Sciatic nerve (tissue), 2 donors: ENCODE data around the gene CELA2B. TPM values are rescaled to one million over a fixed set of nuclear protein-coding genes. Genes with fewer than 3 reads are reported as not detected.
"Not testable (repeated sequence)": the region's sequence is repeated elsewhere in the genome, so short reads cannot be mapped to it uniquely, and the experiment has no call there.

Source experiments
- ATAC-seq: fragments of 200-7000 bp; cut with Tn5 transposase; one replicate; pipeline ENCODE4 v1.9.1; 2020; ENCODE audit warnings: mild to moderate bottlenecking, moderate library complexity
- DNase-seq: peaks from one replicate; pipeline ENCODE4 v3.0.0-alpha.2; 2020; ENCODE audit warnings: low spot score
- intact Hi-C: fragments of 100-400 bp; cut with DNase I; formaldehyde crosslinking; loops from one replicate; pipeline ENCODE4 v1.14.2; 2022
- total RNA-seq: library from RNA; stranded (reverse); fragmentation: NEBNext Ultra II Directional; extraction: Animal tissue kit (Norgen Biotek cat#: 25700); gene quantifications from one replicate; pipeline ENCODE4 v1.2.1, GENCODE V29; 2021
- donor health status: DM: no; HTN: no; CAD: no.
- donor health status: DM: no; HTN: no; CAD: no.

Gene CELA2B
- total RNA-seq, 1 donor from 2014 or later, result not detected

- DNase-seq, intact Hi-C loops, ATAC-seq: not testable (repeated sequence)
Measured at GRCh38 chr1:15463064-15463800, 12.7 kb upstream of the CELA2B start.

- intact Hi-C loops, ATAC-seq: not testable (repeated sequence)
Measured at GRCh38 chr1:15463926-15464322, 12.0 kb upstream of the CELA2B start.

GRCh38 chr1:15465674-15466073 is 10.2 kb upstream of the CELA2B start:
- no peak for ATAC-seq
- intact Hi-C loops, result no loop called here
- DNase-seq, result no peak

More at GRCh38 chr1:15463926-15464322, 12.0 kb upstream of the CELA2B start:
- DNase-seq, result not testable (repeated sequence)

GRCh38 chr1:15466955-15467625 is 8.8 kb upstream of the CELA2B start:
- DNase-seq, intact Hi-C loops, ATAC-seq: not testable (repeated sequence)

- DNase-seq (no peak), ATAC-seq (no peak)
Measured at GRCh38 chr1:15468145-15468544, 7.8 kb upstream of the CELA2B start.

GRCh38 chr1:15469361-15469760 is 6.5 kb upstream of the CELA2B start:
- no peak for ATAC-seq
- intact Hi-C loops, result no loop called here
- DNase-seq, result no peak

More at GRCh38 chr1:15468145-15468544, 7.8 kb upstream of the CELA2B start:
- intact Hi-C loops, result no loop called here

GRCh38 chr1:15469821-15470448 is 6.0 kb upstream of the CELA2B start:
- DNase-seq, ATAC-seq, intact Hi-C loops: not testable (repeated sequence)

GRCh38 chr1:15471067-15471466 is 4.8 kb upstream of the CELA2B start:
- intact Hi-C loops, DNase-seq, ATAC-seq: not testable (repeated sequence)

GRCh38 chr1:15471723-15472122 is 4.2 kb upstream of the CELA2B start:
- DNase-seq, ATAC-seq, intact Hi-C loops: not testable (repeated sequence)

- DNase-seq (no peak), ATAC-seq (no peak)
- intact Hi-C loops, result no loop called here
Measured at GRCh38 chr1:15472587-15472986, 3.3 kb upstream of the CELA2B start.

- intact Hi-C loops, result no loop called here
- ATAC-seq (no peak), DNase-seq (no peak)
Measured at GRCh38 chr1:15476927-15477326, 1.0 kb downstream of the CELA2B start.

GRCh38 chr1:15477646-15478212 is 1.8 kb downstream of the CELA2B start:
- no peak for ATAC-seq
- DNase-seq, result no peak
- intact Hi-C loops, result no loop called here

GRCh38 chr1:15479654-15480347 is 3.9 kb downstream of the CELA2B start:
- intact Hi-C loops, result no loop called here
- ATAC-seq, result no peak
- DNase-seq, result no peak

GRCh38 chr1:15482455-15482854 is 6.6 kb downstream of the CELA2B start:
- DNase-seq, ATAC-seq, intact Hi-C loops: not testable (repeated sequence)

GRCh38 chr1:15482983-15483543 is 7.2 kb downstream of the CELA2B start:
- intact Hi-C loops, result not testable (repeated sequence)

GRCh38 chr1:15483971-15484370 is 8.1 kb downstream of the CELA2B start:
- intact Hi-C loops, result no loop called here
- DNase-seq (no peak), ATAC-seq (no peak)

More at GRCh38 chr1:15482983-15483543, 7.2 kb downstream of the CELA2B start:
- DNase-seq, ATAC-seq: not testable (repeated sequence)

GRCh38 chr1:15484443-15484842 is 8.5 kb downstream of the CELA2B start:
- intact Hi-C loops, ATAC-seq: not testable (repeated sequence)

GRCh38 chr1:15485636-15486035 is 9.7 kb downstream of the CELA2B start:
- intact Hi-C loops, result no loop called here
- DNase-seq (no peak), ATAC-seq (no peak)

More at GRCh38 chr1:15484443-15484842, 8.5 kb downstream of the CELA2B start:
- DNase-seq, result not testable (repeated sequence)
